GM12873 (cell line): ENCODE data around the gene DOCK9.

Experiments used
- CTCF ChIP-seq: IDR thresholded peaks from 2 replicates; pipeline ENCODE4 v1.5.1; 2012; ENCODE audit warnings: low read depth, mild to moderate bottlenecking, moderate library complexity, low read length, control low read depth; ENCODE audit not compliant: insufficient read depth; ENCODE audit errors: missing control alignments

DOCK9 gene

GRCh38 chr13:98792785-98793495 is 184.9 kb downstream of the DOCK9 start:
- no peak for TF ChIP-seq CTCF

GRCh38 chr13:98792321-98792720 is 185.5 kb downstream of the DOCK9 start:
- no peak for TF ChIP-seq CTCF

GRCh38 chr13:98791611-98792010 is 186.3 kb downstream of the DOCK9 start:
- TF ChIP-seq CTCF, result no peak

- no peak for TF ChIP-seq CTCF
Measured at GRCh38 chr13:98787996-98788395, 189.9 kb downstream of the DOCK9 start.

- no peak for TF ChIP-seq CTCF
Measured at GRCh38 chr13:98787173-98787572, 190.7 kb downstream of the DOCK9 start.

- TF ChIP-seq CTCF, result no peak
Measured at GRCh38 chr13:98786023-98786422, 191.8 kb downstream of the DOCK9 start.

- TF ChIP-seq CTCF, result no peak
Measured at GRCh38 chr13:98785405-98785804, 192.5 kb downstream of the DOCK9 start.

GRCh38 chr13:98784666-98785065 is 193.2 kb downstream of the DOCK9 start:
- TF ChIP-seq CTCF, result no peak
